HFF-Myc (cell line): Measurements from ENCODE around the gene VPS33A.

ENCODE experiments used
- DNase-seq: peaks from one replicate; pipeline ENCODE4 v3.0.0-alpha.2; 2011; ENCODE audit warnings: low read depth; ENCODE audit errors: extremely low read depth
- H3K4me3 ChIP-seq: replicated peaks from 2 replicates; pipeline ENCODE4 v1.5.1; 2011; ENCODE audit warnings: low read depth, mild to moderate bottlenecking, control low read depth, low read length
- CTCF ChIP-seq: IDR thresholded peaks from 2 replicates; pipeline ENCODE4 v1.5.1; 2012; ENCODE audit warnings: mild to moderate bottlenecking, low read depth, low read length, control low read depth; ENCODE audit errors: missing control alignments

The VPS33A gene

GRCh38 chr12:122250536-122250935 is 15.8 kb downstream of the VPS33A start:
- no peak for DNase-seq
- TF ChIP-seq CTCF, result no peak

GRCh38 chr12:122250047-122250446 is 16.2 kb downstream of the VPS33A start:
- TF ChIP-seq CTCF, result no peak
- DNase-seq, result no peak
- no peak overlapping the region for H3K4me3 ChIP-seq

More at GRCh38 chr12:122250536-122250935, 15.8 kb downstream of the VPS33A start:
- H3K4me3 ChIP-seq, result no peak overlapping the region

GRCh38 chr12:122245553-122245952 is 20.7 kb downstream of the VPS33A start:
- H3K4me3 ChIP-seq, result no peak overlapping the region
- DNase-seq, result no peak
- TF ChIP-seq CTCF, result no peak

- TF ChIP-seq CTCF, result no peak
- H3K4me3 ChIP-seq, result no peak overlapping the region
Measured at GRCh38 chr12:122244565-122245371, 21.5 kb downstream of the VPS33A start.

GRCh38 chr12:122243965-122244364 is 22.3 kb downstream of the VPS33A start:
- H3K4me3 ChIP-seq, result no peak overlapping the region
- no peak for DNase-seq
- TF ChIP-seq CTCF, result no peak

More at GRCh38 chr12:122244565-122245371, 21.5 kb downstream of the VPS33A start:
- no peak for DNase-seq

- no peak overlapping the region for H3K4me3 ChIP-seq
- TF ChIP-seq CTCF, result no peak
- no peak for DNase-seq
Measured at GRCh38 chr12:122238861-122239260, 27.4 kb downstream of the VPS33A start.
